HUES64 (cell line): ENCODE measurements around the gene PARD3.

ENCODE experiments used
- H3K27ac ChIP-seq: 2 replicates; pipeline ENCODE4 v1.7.0; 2013; ENCODE audit warnings: low read depth, low read length, inconsistent platforms
- H3K27me3 ChIP-seq: 2 replicates; pipeline ENCODE4 v1.6.1; 2013; ENCODE audit warnings: mild to moderate bottlenecking, low read length; ENCODE audit not compliant: insufficient read depth
- H3K36me3 ChIP-seq: 2 replicates; pipeline ENCODE4 v1.6.1; 2013; ENCODE audit warnings: mild to moderate bottlenecking, low read length; ENCODE audit not compliant: insufficient read depth
- H3K4me1 ChIP-seq: 2 replicates; pipeline ENCODE4 v1.6.1; 2013; ENCODE audit warnings: mild to moderate bottlenecking, low read length, moderate library complexity; ENCODE audit not compliant: insufficient read depth
- H3K4me3 ChIP-seq: 2 replicates; pipeline ENCODE4 v1.5.1; 2013; ENCODE audit warnings: mild to moderate bottlenecking, low read length, moderate library complexity
- H3K9ac ChIP-seq: 2 replicates; pipeline ENCODE4 v1.6.1; 2013; ENCODE audit warnings: mild to moderate bottlenecking, low read depth, low read length
- H3K9me3 ChIP-seq: 2 replicates; pipeline ENCODE4 v1.6.1; 2013; ENCODE audit warnings: low read depth, low read length; ENCODE audit not compliant: insufficient read depth
- WGBS: fragments of 150-250, 120-280 bp; methylation state at CpG from one replicate; pipeline ENCODE4 v1.1.7; 2013; ENCODE audit warnings: missing lambda C conversion rate; 5-methylcytosine and 5-hydroxymethylcytosine counted together

The PARD3 gene

DNA sequence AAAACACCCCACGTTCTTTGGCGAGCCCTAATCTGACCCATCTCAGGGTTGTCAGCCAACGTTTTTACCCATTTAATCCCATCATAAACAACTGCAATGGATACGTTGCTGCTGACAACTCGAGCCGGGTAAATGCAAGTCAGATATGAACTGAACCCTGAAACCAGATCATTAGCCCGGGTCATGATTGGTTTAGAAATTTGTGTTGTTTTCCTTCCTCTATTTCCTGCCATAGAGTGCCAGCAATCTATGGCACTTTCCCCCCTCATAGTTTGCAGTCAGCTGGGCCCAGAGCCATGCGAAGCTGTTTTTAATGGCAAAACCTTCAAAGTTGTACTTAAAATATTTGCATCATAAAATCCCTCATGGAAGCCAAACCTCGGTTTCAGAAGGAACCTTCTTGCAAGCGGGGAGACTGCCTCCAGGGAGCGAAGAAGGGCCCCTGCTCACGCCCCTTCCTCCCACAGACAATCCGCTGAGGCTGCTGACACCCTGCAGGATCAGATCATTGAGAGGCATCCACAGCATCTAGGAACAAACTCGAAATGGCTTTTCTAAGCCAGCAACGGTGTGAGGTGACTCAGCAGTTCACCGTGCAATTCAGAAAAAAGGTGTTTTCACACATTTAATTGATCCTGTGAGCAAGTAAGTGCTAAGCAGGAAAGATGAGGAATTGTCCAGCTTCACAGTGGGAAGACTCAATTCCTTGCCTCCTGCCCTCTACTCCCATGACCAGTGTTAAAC lies 710.1 kb downstream of the PARD3 start:
- 62% methylated on average over 16 of the region's 16 CpGs for WGBS
- Histone ChIP-seq H3K9ac (0 out of 2 replicates have a peak overlapping the region, but pooled peaks have one; percentile 18), H3K9me3 (peaks cover 4% of the 10 kb centered on the region; the same call in 1 of the 2 replicates), H3K27me3 (no peaks in the 10 kb centered on the region), H3K27ac (no peak overlapping the region), H3K4me1 (peaks cover 11% of the 10 kb centered on the region), H3K36me3 (no peaks in the 10 kb centered on the region), H3K4me3 (no peak overlapping the region)

DNA sequence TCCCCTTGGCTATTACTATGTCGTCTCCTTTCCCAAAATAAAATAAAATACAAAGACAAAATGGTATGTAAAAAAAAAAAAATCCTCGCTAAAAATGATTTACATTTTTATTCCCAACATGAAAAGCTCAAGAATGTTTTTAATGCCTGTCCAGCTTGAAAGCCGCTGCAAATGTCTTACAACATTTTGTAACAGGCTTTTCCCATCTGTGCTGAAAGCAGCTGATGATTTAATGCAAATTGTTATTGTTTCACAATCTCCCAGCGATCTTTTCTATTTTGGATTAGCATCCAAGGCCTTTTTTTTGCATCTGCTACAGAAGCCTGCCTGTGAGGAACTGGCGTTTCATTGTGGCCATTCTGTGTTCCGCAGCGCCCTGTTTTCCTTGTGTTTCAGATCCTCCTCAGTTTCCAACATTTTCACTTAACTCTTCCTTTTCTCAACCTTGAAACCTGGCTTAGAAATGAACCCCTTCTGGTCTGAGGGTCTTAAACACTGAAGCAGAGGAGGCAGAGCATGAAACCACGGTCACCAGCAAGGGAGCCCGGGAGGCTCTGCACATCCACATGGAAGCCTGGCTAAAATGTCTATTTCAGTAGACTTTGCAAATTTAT lies 712.1 kb downstream of the PARD3 start:
- no peak overlapping the region for H3K4me3 ChIP-seq
- H3K4me1 ChIP-seq: peaks cover 11% of the 10 kb centered on the region
- H3K27ac ChIP-seq: no peak overlapping the region
- H3K36me3 ChIP-seq: no peaks in the 10 kb centered on the region
- H3K27me3 ChIP-seq: no peaks in the 10 kb centered on the region
- H3K9me3 ChIP-seq: peaks cover 12% of the 10 kb centered on the region; the same call in 1 of the 2 replicates
- no peak overlapping the region for H3K9ac ChIP-seq
- WGBS: 95% methylated on average over 8 of the region's 9 CpGs

DNA sequence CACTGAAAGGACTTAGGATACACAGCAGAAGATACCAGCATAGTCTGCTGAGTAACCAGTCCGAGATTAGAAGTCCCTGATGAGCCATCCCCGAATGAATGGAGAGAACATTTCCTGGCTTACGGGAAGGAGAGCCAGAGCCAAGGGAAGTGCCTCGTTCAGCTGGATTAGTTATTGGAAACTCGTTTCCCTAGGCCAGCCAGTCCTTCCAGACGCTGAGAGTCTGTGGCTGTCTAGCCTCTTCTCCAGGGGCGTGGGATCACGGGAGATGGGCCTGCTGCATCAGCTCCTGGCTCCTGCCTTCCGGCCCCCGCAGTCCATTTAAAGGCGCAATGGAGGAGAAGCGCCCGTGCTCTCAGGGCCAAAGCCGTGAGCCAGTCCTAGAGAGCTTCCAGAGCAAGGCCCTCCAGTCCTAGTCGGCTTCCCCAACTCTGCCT lies 712.8 kb downstream of the PARD3 start:
- WGBS: 88% methylated on average over 15 of the region's 15 CpGs
- Histone ChIP-seq H3K9me3 (peaks cover 12% of the 10 kb centered on the region; the same call in 1 of the 2 replicates), H3K36me3 (no peaks in the 10 kb centered on the region), H3K27me3 (no peaks in the 10 kb centered on the region), H3K4me1 (peaks cover 11% of the 10 kb centered on the region), H3K4me3 (no peak overlapping the region), H3K9ac (no peak overlapping the region), H3K27ac (no peak overlapping the region)

DNA sequence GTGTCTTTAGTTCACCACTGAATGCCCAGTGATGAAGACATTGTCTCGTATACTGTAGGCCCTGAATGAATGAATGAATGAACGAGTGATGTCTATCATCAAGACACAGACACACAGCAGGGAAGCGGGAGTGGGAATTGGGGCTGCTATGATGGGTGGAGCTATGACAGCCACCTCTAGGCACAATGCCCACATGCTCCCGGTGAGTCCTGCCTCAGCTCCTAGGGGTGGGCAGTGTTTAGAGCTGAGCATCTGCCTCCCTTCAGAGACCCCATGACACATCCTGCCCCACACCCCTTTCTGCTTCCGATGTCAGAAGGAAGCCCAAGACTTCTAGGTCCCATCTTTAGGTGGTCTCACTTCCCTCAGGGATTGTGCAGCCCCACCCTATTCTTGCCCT lies 714.1 kb downstream of the PARD3 start:
- H3K36me3 ChIP-seq: no peaks in the 10 kb centered on the region
- WGBS: 94% methylated on average over 5 of the region's 5 CpGs
- peaks cover 12% of the 10 kb centered on the region; the same call in 1 of the 2 replicates for H3K9me3 ChIP-seq
- H3K4me3 ChIP-seq: no peak overlapping the region
- peaks cover 11% of the 10 kb centered on the region for H3K4me1 ChIP-seq
- no peak overlapping the region for H3K27ac ChIP-seq
- H3K27me3 ChIP-seq: no peaks in the 10 kb centered on the region
- no peak overlapping the region for H3K9ac ChIP-seq

DNA sequence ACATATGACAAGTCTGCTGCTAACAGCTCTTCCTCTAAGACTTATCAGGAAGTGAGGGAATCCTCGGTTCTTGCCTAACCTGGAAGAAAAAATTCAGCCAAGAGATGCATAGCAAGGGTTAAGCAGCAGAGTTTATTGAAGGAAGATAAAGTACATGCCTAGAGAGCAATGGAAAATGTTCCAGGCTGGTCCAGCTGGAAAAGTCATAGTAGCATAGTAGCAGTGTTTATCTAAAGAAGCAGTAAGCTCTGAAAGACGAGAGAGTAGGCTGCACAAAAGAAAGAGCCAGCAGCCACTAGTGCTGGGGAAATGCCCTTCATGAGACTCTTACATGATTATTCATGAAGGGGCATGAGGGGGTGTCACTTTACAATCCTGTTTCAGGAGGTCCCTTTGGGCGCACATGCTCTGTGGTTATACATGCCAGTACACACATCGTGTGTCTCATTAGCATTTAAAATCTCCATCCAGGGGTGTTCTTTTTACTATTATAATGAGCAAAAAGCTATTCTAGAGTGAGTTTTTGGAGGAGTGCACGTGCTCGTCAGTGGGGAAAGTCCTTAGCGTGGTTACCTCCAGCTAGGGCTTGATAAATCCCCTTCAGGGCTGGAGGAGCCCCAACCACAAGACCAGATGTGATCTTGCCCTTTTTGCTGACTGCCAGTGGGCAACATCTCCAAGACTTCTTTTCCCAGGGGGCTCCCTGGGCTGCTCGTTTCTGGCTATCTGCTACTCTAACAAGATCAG lies 716.1 kb downstream of the PARD3 start:
- 89% methylated on average over 8 of the region's 8 CpGs for WGBS
- no peak overlapping the region for H3K27ac ChIP-seq
- no peaks in the 10 kb centered on the region for H3K4me1 ChIP-seq
- H3K9ac ChIP-seq: no peak overlapping the region
- H3K9me3 ChIP-seq: peaks cover 12% of the 10 kb centered on the region; the same call in 1 of the 2 replicates
- no peaks in the 10 kb centered on the region for H3K36me3 ChIP-seq
- no peak overlapping the region for H3K4me3 ChIP-seq
- no peaks in the 10 kb centered on the region for H3K27me3 ChIP-seq

DNA sequence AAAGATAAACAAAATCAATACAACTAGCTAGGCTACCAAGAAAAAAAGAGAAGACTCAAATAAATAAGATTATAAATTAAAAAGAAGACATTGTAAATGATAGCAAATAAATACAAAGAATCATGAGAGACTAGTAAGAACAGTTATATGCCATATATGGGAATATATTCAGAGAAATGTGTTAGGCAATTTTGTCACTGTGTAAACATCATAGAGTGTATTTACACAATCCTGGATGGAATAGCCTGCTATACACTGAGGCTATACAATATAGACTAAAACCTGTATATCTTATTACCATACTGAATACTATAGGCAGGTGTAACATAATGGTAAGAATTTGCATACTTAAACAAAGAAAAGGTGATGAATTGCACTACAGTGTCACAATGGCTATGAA lies 717.4 kb downstream of the PARD3 start:
- no peak overlapping the region for H3K4me3 ChIP-seq
- H3K27me3 ChIP-seq: no peaks in the 10 kb centered on the region
- peaks cover 12% of the 10 kb centered on the region; the same call in 1 of the 2 replicates for H3K9me3 ChIP-seq
- no peaks in the 10 kb centered on the region for H3K36me3 ChIP-seq
- no peaks in the 10 kb centered on the region for H3K4me1 ChIP-seq
- H3K27ac ChIP-seq: no peak overlapping the region
- no peak overlapping the region for H3K9ac ChIP-seq

DNA sequence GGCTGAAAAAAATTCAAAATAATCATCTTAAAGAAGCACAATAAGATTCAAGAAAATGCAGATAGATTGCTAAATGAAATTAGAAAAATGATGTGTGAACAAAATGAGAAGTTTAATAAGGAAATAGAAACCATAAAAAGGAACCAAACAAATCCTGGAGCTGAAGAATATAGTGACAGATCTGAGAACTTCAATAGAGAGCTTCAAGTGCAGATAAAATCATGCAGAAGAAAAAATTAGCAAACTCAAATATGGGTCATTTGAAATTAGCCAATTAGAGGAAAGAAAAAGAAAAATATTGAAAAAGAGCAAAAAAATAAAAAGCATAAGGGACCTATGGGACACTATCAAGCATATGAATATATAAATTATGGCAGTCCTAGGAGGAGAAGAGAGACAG lies 720.1 kb downstream of the PARD3 start:
- Histone ChIP-seq H3K27me3 (no peaks in the 10 kb centered on the region), H3K9ac (no peak overlapping the region), H3K4me1 (no peaks in the 10 kb centered on the region), H3K27ac (no peak overlapping the region), H3K36me3 (no peaks in the 10 kb centered on the region), H3K9me3 (peaks cover 8% of the 10 kb centered on the region; the same call in 1 of the 2 replicates), H3K4me3 (no peak overlapping the region)

DNA sequence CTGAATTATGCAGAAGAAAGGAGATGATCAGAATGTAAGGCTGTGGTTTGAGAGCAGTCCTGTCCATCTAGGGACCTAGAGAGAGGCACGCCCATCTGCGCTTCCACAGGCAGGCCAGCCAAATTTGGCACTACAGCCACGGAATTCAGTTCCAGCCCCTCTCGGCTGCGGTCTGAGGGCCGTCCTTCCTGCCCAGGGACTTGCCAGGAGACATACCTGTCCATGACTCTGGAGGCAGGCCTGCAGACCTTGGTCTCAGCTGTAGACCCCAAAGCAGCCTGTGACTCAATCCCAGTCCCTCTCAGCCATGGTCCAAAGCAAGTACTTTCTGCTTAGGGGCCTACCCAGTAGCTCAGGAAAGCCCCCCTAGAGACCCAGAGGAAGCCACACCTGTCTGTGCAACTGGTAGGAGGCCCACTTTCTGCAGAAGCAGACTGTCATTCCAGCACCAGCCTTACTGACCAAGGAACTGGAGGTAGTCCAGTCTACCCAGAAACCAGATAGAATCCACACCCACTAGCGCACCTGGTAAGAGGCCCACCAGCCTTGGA lies 720.9 kb downstream of the PARD3 start:
- Histone ChIP-seq H3K27me3 (no peaks in the 10 kb centered on the region), H3K9ac (no peak overlapping the region), H3K36me3 (no peaks in the 10 kb centered on the region), H3K27ac (no peak overlapping the region), H3K4me1 (no peaks in the 10 kb centered on the region), H3K9me3 (0 out of 2 replicates have a peak, but pooled peaks cover under 1% of the 10 kb centered on the region), H3K4me3 (no peak overlapping the region)
- 94% methylated on average over 7 of the region's 7 CpGs for WGBS

DNA sequence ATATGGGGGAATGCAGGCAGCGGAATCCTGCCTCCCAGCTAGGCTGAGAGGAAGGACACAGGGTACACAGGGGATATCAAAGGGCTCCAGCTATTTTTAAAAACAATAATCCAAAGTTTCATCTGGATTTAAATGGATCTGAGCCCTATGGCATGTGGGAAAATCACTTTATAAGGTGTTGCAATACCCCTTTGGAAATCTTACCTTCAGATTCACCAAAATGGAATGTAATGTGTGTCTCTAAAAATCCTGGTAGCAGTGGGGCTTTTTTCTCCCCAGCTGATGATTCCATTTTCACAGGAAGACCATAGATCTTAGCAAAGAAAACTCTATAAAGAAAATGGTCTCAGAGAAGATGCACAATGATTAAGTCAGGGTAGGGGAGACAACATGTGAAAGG lies 722.2 kb downstream of the PARD3 start:
- Histone ChIP-seq H3K9me3 (no peaks in the 10 kb centered on the region), H3K4me1 (no peaks in the 10 kb centered on the region), H3K4me3 (no peak overlapping the region), H3K27ac (no peak overlapping the region), H3K36me3 (no peaks in the 10 kb centered on the region), H3K27me3 (no peaks in the 10 kb centered on the region), H3K9ac (no peak overlapping the region)
- 89% methylated on average over 1 of the region's 1 CpG for WGBS

DNA sequence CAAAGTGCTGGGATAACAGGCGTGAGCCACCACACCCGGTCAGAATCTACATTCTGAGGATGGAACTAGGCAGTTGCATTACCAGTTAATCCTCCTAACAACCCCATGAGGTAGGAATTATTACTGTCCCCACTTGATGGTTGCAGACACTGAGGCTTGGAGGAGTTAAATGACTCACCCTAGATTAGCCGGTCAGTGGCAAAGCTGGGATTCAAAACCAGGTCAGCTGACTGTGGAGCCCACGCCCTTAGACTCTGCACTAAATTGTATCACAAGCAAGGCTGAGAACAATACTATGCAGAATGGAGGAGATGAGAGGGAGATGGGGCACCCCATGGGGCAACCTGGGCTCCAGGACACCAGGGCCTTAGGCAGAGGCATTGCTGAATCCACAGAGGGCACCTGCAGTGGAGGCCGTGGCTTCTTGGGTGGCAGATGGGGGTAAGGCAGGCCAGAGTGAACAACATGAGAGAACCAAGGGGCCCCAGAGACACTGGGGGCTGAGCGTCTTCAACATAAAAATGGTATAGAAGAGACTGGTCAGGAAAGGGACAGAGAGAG lies 723.4 kb downstream of the PARD3 start:
- H3K9ac ChIP-seq: no peak overlapping the region
- no peaks in the 10 kb centered on the region for H3K9me3 ChIP-seq
- H3K27ac ChIP-seq: no peak overlapping the region
- no peaks in the 10 kb centered on the region for H3K36me3 ChIP-seq
- no peaks in the 10 kb centered on the region for H3K27me3 ChIP-seq
- H3K4me3 ChIP-seq: no peak overlapping the region
- 93% methylated on average over 6 of the region's 6 CpGs for WGBS
- H3K4me1 ChIP-seq: no peaks in the 10 kb centered on the region

DNA sequence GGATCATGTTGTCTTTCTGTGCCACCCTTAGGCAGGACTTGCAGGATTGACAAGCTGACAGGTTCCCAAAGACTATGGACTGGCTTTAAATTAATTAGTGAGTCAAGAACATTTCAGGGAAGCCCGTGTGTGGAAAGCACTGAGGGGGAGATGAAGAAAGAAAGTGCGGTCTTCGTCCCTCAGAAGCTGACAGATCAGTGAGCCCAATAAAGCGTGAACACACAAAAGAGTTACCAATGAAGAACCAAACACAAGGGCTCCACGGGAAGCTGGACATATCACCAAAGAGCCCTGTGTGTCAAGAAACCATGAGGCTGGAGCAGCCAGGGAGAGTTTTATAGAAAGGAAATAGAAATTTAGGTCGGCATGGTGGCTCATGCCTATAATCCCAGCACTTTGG lies 725.8 kb downstream of the PARD3 start:
- no peak overlapping the region for H3K4me3 ChIP-seq
- no peaks in the 10 kb centered on the region for H3K36me3 ChIP-seq
- no peak overlapping the region for H3K27ac ChIP-seq
- no peak overlapping the region for H3K9ac ChIP-seq
- H3K4me1 ChIP-seq: no peaks in the 10 kb centered on the region
- H3K27me3 ChIP-seq: no peaks in the 10 kb centered on the region
- WGBS: 93% methylated on average over 6 of the region's 6 CpGs
- no peaks in the 10 kb centered on the region for H3K9me3 ChIP-seq
